Osteoblast (primary cell): ENCODE measurements around the gene TSPAN8. TPM values are rescaled to one million over a fixed set of nuclear protein-coding genes. Genes with fewer than 3 reads are reported as not detected.
"Not testable (repeated sequence)": the region's sequence is repeated elsewhere in the genome, so short reads cannot be mapped to it uniquely, and the experiment has no call there.

ENCODE experiments used
- DNase-seq: peaks from one replicate; pipeline ENCODE4 v3.0.0; 2011; ENCODE audit warnings: low spot score, mixed read lengths; ENCODE audit not compliant: insufficient read length; ENCODE audit errors: missing footprints
- H2AFZ ChIP-seq: 2 replicates; pipeline ENCODE4 v1.6.0; 2011; ENCODE audit warnings: mild to moderate bottlenecking, low read length
- H3K27ac ChIP-seq: 2 replicates; pipeline ENCODE4 v1.5.1; 2011; ENCODE audit warnings: mild to moderate bottlenecking, low read depth, low read length, moderate library complexity
- H3K27me3 ChIP-seq: 2 replicates; pipeline ENCODE4 v1.6.0; 2012; ENCODE audit warnings: mild to moderate bottlenecking, control low read depth, inconsistent platforms, low read length, moderate library complexity; ENCODE audit not compliant: insufficient read depth
- H3K36me3 ChIP-seq: 2 replicates; pipeline ENCODE4 v1.5.1; 2011; ENCODE audit warnings: mild to moderate bottlenecking, low read length, control low read depth, moderate library complexity; ENCODE audit not compliant: insufficient read depth
- H3K4me1 ChIP-seq: 2 replicates; pipeline ENCODE4 v1.5.1; 2011; ENCODE audit warnings: mild to moderate bottlenecking, low read length, control low read depth, moderate library complexity; ENCODE audit not compliant: insufficient read depth
- H3K4me2 ChIP-seq: 2 replicates; pipeline ENCODE4 v1.6.0; 2011; ENCODE audit warnings: mild to moderate bottlenecking, low read length; ENCODE audit not compliant: insufficient read depth
- H3K4me3 ChIP-seq: fragments of 200-600 bp; sonication (generic); 3 replicates; pipeline ENCODE4 v1.5.1; 2012; ENCODE audit warnings: mild to moderate bottlenecking, low read length, inconsistent platforms; ENCODE audit not compliant: insufficient read depth
- H3K79me2 ChIP-seq: 2 replicates; pipeline ENCODE4 v1.6.0; 2012; ENCODE audit warnings: mild to moderate bottlenecking, low read length, control low read depth, inconsistent platforms; ENCODE audit not compliant: insufficient read depth
- H3K9me3 ChIP-seq: 2 replicates; pipeline ENCODE4 v1.5.1; 2011; ENCODE audit warnings: low read depth, low read length, control low read depth
- H4K20me1 ChIP-seq: 2 replicates; pipeline ENCODE4 v1.6.0; 2012; ENCODE audit warnings: mild to moderate bottlenecking, low read length, control low read depth; ENCODE audit not compliant: insufficient read depth
- total RNA-seq: library from RNA; depleted of rRNA; stranded (reverse); fragments of >200 nt; gene quantifications from 2 replicates; pipeline ENCODE4 v1.2.3, GENCODE V29; 2012
- TF ChIP-seq, protein P1 (sequence below): IDR thresholded peaks from 2 replicates; pipeline ENCODE4 v1.5.1; 2011; ENCODE audit warnings: mild to moderate bottlenecking, low read depth, low read length, moderate library complexity; ENCODE audit errors: extremely low read depth

The TSPAN8 gene
- total RNA-seq, 1 donor = under 0.01 TPM

DNA sequence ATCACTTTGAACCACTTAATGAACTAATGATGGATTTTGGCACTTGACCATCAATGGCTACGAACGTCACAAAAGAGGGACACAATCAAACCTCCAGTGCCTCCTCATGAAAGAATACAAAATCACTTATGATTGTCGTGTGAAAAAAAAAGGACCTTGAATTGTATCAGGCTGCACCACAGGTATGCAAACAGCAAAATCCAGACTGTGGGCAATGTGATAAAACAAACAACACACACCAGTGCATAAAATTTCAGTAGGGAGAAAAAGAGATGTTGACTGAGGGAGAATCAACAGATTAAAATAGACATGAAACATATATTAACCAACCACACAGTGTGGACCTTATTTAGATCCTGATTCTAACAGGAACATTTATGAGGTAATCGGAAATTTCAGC lies 2.6 kb downstream of the TSPAN8 start:
- no peak for DNase-seq
- Histone ChIP-seq H3K79me2 (no peaks in the 10 kb centered on the region), H3K4me2 (no peak overlapping the region), H2AFZ (no peak overlapping the region), H3K4me1 (no peaks in the 10 kb centered on the region), H4K20me1 (no peaks in the 10 kb centered on the region), H3K27ac (no peak overlapping the region), H3K4me3 (no peak overlapping the region), H3K27me3 (no peaks in the 10 kb centered on the region), H3K9me3 (no peaks in the 10 kb centered on the region), H3K36me3 (no peaks in the 10 kb centered on the region)
- TF ChIP-seq, protein P1, sequence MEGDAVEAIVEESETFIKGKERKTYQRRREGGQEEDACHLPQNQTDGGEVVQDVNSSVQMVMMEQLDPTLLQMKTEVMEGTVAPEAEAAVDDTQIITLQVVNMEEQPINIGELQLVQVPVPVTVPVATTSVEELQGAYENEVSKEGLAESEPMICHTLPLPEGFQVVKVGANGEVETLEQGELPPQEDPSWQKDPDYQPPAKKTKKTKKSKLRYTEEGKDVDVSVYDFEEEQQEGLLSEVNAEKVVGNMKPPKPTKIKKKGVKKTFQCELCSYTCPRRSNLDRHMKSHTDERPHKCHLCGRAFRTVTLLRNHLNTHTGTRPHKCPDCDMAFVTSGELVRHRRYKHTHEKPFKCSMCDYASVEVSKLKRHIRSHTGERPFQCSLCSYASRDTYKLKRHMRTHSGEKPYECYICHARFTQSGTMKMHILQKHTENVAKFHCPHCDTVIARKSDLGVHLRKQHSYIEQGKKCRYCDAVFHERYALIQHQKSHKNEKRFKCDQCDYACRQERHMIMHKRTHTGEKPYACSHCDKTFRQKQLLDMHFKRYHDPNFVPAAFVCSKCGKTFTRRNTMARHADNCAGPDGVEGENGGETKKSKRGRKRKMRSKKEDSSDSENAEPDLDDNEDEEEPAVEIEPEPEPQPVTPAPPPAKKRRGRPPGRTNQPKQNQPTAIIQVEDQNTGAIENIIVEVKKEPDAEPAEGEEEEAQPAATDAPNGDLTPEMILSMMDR = no peak

DNA sequence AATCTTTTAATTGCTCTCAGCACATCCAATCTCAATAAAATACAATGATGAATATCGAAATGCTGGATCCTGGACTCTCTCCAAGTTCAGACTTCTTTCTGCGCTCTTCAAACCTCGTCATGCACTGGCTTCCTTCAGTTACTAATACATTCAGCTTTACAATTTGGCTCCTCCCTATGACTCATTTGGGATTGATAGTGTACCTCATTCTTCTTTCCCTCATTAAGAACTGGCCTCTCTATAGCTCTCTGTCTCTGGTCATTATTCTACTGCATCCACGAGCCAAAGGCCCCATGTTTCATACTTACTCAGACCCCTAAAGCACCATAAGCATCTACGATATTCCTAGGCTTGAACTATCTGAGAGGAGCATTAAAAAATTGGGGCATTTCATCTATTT lies 4.9 kb downstream of the TSPAN8 start:
- no peak for DNase-seq

DNA sequence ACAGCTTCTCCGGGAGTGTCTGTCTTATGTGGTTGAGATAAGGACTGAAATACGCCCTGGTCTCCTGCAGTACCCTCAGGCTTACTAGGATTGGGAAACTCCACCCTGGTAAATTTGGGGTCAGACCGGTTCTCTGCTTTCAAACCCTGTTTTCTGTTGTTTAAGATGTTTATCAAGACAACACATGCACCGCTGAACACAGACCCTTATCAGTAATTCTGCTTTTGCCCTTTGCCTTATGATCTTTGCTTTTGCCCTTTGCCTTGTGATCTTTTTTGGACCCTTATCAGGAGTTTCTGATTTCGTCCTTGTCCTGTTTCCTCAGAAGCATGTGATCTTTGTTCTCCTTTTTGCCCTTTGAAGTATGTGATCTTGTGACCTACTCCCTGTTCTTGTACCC lies 7.8 kb downstream of the TSPAN8 start:
- not testable (repeated sequence) for H3K4me1 ChIP-seq, H3K27ac ChIP-seq, H3K79me2 ChIP-seq, H4K20me1 ChIP-seq, H2AFZ ChIP-seq, DNase-seq, H3K27me3 ChIP-seq, H3K36me3 ChIP-seq, H3K4me2 ChIP-seq, H3K4me3 ChIP-seq, H3K9me3 ChIP-seq

More for the DNA sequence above, 4.9 kb downstream of the TSPAN8 start:
- no peaks in the 10 kb centered on the region for H4K20me1 ChIP-seq
- H3K27ac ChIP-seq = no peak overlapping the region
- no peaks in the 10 kb centered on the region for H3K9me3 ChIP-seq
- no peaks in the 10 kb centered on the region for H3K4me1 ChIP-seq
- no peaks in the 10 kb centered on the region for H3K27me3 ChIP-seq
- H2AFZ ChIP-seq = no peak overlapping the region
- H3K4me3 ChIP-seq = no peak overlapping the region
- no peak overlapping the region for H3K4me2 ChIP-seq
- H3K79me2 ChIP-seq = no peaks in the 10 kb centered on the region
- H3K36me3 ChIP-seq = no peaks in the 10 kb centered on the region
- TF ChIP-seq, protein P1 = no peak

DNA sequence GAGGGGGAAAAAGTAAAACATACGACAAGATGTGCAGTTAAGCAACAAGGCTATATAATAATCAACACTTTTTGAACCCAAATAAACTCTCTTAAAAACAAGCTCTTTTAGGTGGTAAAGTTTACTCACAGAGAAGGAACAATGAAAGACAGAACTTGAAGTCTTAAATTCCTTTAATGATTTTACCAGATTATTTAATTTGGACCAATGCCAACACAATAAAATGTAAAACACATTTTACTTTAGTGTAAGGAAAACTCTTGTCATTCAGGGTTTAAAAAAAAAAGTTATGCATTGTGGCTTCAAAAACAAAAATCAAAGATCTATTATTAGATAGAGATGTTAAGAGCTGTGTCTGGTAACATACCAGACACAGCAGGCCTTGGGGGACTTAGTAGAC lies 13.1 kb downstream of the TSPAN8 start:
- H3K9me3 ChIP-seq = no peaks in the 10 kb centered on the region
- H3K4me1 ChIP-seq = no peaks in the 10 kb centered on the region
- no peak overlapping the region for H2AFZ ChIP-seq
- no peaks in the 10 kb centered on the region for H3K79me2 ChIP-seq
- no peak overlapping the region for H3K27ac ChIP-seq
- no peak overlapping the region for H3K4me3 ChIP-seq
- no peaks in the 10 kb centered on the region for H4K20me1 ChIP-seq
- no peaks in the 10 kb centered on the region for H3K27me3 ChIP-seq
- no peak for DNase-seq
- H3K4me2 ChIP-seq = no peak overlapping the region
- H3K36me3 ChIP-seq = no peaks in the 10 kb centered on the region
- TF ChIP-seq, protein P1 = no peak
